DMS153 (cell line): ENCODE results near the gene COL7A1.
"Not testable (repeated sequence)": the region's sequence is repeated elsewhere in the genome, so short reads cannot be mapped to it uniquely, and the experiment has no call there.

ENCODE experiments used
- DNase-seq: peaks from one replicate; lab custom pipeline; 2025; lab: John Stamatoyannopoulos, UW

The COL7A1 gene

GRCh38 chr3:48563382-48563918 lies 31.7 kb downstream of the COL7A1 start, which contains the start of gene UCN2:
TSS of gene UCN2 (minus strand) at chr3:48563781. CDS start at chr3:48563124, 657 bp downstream.
- no peak for DNase-seq

GRCh38 chr3:48562367-48563095 lies 32.6 kb downstream of the COL7A1 start:
- DNase-seq, result no peak

GRCh38 chr3:48561045-48561736 lies 33.9 kb downstream of the COL7A1 start:
- no peak for DNase-seq

GRCh38 chr3:48560648-48561018 lies 34.5 kb downstream of the COL7A1 start:
- DNase-seq, result no peak

- no peak for DNase-seq
Observed at GRCh38 chr3:48558493-48559134, 36.5 kb downstream of the COL7A1 start.

GRCh38 chr3:48556796-48557626 lies 38.1 kb downstream of the COL7A1 start, which contains the start of gene PFKFB4:
TSS of gene PFKFB4 (minus strand) at chr3:48556803. CDS start at chr3:48556777, 26 bp downstream.
- peak; percentile 94 for DNase-seq

GRCh38 chr3:48555949-48556795 lies 39.0 kb downstream of the COL7A1 start:
- no peak for DNase-seq

- DNase-seq, result no peak
Observed at GRCh38 chr3:48555231-48555948, 39.7 kb downstream of the COL7A1 start.

GRCh38 chr3:48553886-48554845 lies 41.0 kb downstream of the COL7A1 start:
- no peak for DNase-seq

- no peak for DNase-seq
Observed at GRCh38 chr3:48553361-48553760, 41.8 kb downstream of the COL7A1 start.

- no peak for DNase-seq
Observed at GRCh38 chr3:48552111-48552951, 42.8 kb downstream of the COL7A1 start.

- DNase-seq, result not testable (repeated sequence)
Observed at GRCh38 chr3:48551651-48552050, 43.5 kb downstream of the COL7A1 start.

GRCh38 chr3:48548729-48549705 lies 46.1 kb downstream of the COL7A1 start:
- DNase-seq, result peak; percentile 3

- no peak for DNase-seq
Observed at GRCh38 chr3:48548126-48548525, 47.0 kb downstream of the COL7A1 start.

- DNase-seq, result no peak
Observed at GRCh38 chr3:48546203-48546829, 48.8 kb downstream of the COL7A1 start.

- DNase-seq, result no peak
Observed at GRCh38 chr3:48544141-48544540, 51.0 kb downstream of the COL7A1 start.
